HFFc6 (cell line): ENCODE measurements around the gene HOXA9. TPM values are rescaled to one million over a fixed set of nuclear protein-coding genes. Genes with fewer than 3 reads are reported as not detected.

Experiments
- DNase-seq: peaks from one replicate; pipeline ENCODE4 v3.0.0-alpha.2; 2018
- H3K27ac Mint-ChIP-seq: 2 replicates; pipeline ENCODE4 v1.8.0; 2020; ENCODE audit warnings: mild to moderate bottlenecking, mixed read lengths
- H3K27me3 Mint-ChIP-seq: 2 replicates; pipeline ENCODE4 v1.8.0; 2021; ENCODE audit warnings: mild to moderate bottlenecking, moderate library complexity, mixed read lengths; ENCODE audit not compliant: insufficient read depth
- H3K36me3 Mint-ChIP-seq: 2 replicates; pipeline ENCODE4 v1.8.0; 2021; ENCODE audit warnings: low read depth, mixed read lengths
- H3K4me1 Mint-ChIP-seq: 2 replicates; pipeline ENCODE4 v1.8.0; 2020; ENCODE audit warnings: low read depth, mixed read lengths
- H3K4me3 Mint-ChIP-seq: 2 replicates; pipeline ENCODE4 v1.8.0; 2020; ENCODE audit warnings: mild to moderate bottlenecking, moderate library complexity, mixed read lengths
- H3K9me3 Mint-ChIP-seq: 2 replicates; pipeline ENCODE4 v1.8.0; 2020; ENCODE audit warnings: mild to moderate bottlenecking, mixed read lengths
- CTCF ChIP-seq: fragments of 200-600 bp; sonication (generic); IDR thresholded peaks from 2 replicates; pipeline ENCODE4 v1.5.0; 2021; ENCODE audit warnings: antibody characterized with exemption, mild to moderate bottlenecking
- total RNA-seq, 6 experiments: library from RNA; stranded (reverse); fragmentation: NEBNext Ultra II Directional; extraction: Animal tissue kit (Norgen Biotek cat#: 25700); gene quantifications; 2 replicates in 1 of 6; 3 replicates in 5 of 6; pipeline ENCODE4 v1.2.3, GENCODE V29; 2021

The HOXA9 gene
- total RNA-seq, 6 experiments from 2014 or later = 25.2 to 37.0 (median 26.7) TPM

- TF ChIP-seq CTCF = no peak; the same call in 1 of the 2 replicates
- peaks cover 25% of the 10 kb centered on the region for H3K27me3 Mint-ChIP-seq
- peaks cover 63% of the 10 kb centered on the region for H3K4me1 Mint-ChIP-seq
- H3K27ac Mint-ChIP-seq = peak overlapping the region; percentile 97
- peaks cover 39% of the 10 kb centered on the region for H3K36me3 Mint-ChIP-seq
- peak overlapping the region; percentile 93 for H3K4me3 Mint-ChIP-seq
- H3K9me3 Mint-ChIP-seq = no peaks in the 10 kb centered on the region
- DNase-seq = no peak
These were observed 22.4 kb upstream of the HOXA9 start for GRCh38 chr7:27187475-27188385.

DNA sequence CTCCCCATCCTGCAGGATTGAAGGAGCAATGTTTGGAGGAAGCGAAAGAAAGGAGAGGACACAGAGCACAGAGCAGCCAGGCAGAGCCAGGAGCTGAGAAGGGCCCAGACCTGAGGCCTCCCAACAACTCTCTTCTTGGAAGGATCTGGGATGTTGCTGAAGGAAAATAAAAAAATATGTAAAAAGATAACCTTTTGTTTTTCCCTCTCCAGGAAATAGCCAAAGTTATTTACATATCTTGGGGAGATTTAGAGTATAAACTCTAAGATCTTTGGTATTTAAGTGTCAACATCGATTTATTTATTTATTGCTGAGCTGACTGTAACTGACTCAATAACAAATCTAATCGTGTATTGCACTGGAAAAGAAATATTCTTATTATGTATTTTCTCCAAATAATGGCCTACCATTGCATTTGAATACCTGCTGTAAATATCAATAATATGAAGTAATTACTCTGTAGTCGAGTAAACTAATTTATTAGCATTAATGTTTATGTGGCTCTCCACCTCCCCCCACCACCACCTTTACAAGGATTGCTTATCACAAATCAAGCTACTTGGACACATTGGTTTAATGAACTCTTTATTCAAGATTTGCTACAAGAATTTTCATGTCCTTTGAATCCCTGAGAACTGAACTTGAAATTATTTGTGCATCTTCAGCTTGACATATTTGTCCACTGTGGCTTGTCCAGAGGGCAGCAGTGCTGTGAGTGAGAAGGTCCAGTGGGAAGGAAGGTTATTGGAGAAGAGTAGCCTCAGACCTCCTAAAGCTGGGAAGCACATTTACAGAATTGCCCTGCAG, 21.5 kb upstream of the HOXA9 start:
- Mint-ChIP-seq H3K36me3 (peaks cover 39% of the 10 kb centered on the region), H3K9me3 (no peaks in the 10 kb centered on the region), H3K27ac (peak overlapping the region; percentile 97), H3K27me3 (peaks cover 23% of the 10 kb centered on the region), H3K4me3 (peak overlapping the region; percentile 93), H3K4me1 (peaks cover 69% of the 10 kb centered on the region)
- TF ChIP-seq CTCF = no peak
- no peak for DNase-seq

GRCh38 chr7:27185854-27186667, 20.7 kb upstream of the HOXA9 start:
- Mint-ChIP-seq H3K27ac (peak overlapping the region; percentile 97), H3K27me3 (peaks cover 23% of the 10 kb centered on the region), H3K36me3 (peaks cover 31% of the 10 kb centered on the region), H3K9me3 (no peaks in the 10 kb centered on the region), H3K4me3 (peak overlapping the region; percentile 93), H3K4me1 (peaks cover 71% of the 10 kb centered on the region)
- DNase-seq = no peak
- no peak for TF ChIP-seq CTCF

DNA sequence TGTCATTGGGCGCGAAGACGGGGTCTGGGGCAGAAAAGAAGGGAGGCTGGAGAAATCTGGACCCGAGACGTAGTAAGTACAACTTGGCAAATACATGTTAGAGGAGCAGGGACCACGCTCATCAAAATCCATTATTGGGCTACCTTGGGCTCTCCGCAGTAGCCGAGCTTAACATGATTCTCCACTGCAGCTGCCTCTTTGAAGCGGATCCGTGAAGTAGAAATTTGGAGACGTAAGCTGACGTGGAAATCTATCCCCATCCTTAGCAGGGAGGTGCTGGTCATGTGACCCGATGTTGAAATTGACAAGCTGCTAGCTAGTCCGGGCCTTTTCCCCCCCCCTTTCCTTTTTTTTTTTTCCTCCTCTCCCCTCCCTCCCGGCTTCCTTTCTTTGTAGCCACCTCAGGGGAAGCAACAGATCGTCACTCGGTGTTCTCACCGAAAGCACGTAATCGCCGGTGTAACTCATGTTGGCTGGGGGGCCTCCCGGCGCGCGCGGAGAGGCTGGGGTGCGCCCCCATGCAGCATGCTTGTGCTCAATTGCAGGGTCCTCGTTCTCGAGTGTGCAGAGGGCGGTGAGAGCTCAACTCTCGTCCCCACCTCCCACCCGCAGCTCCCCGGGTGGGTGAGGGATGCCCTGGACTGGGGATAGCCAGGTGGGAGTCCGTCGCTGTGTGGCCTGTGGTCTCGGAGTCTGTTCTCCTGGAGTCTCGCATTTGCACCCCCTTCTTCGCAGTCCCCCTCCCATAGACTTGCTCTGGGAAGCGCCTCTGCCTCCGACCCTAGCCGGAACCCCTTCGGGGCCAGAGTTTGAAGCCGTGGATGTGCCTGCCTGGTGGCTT, 19.9 kb upstream of the HOXA9 start, which contains the start of gene HOXA11:
Gene HOXA11 (minus strand): TSS at position 220 of the 841 bp plus-strand sequence. CDS start 88 bp downstream, at position 132.
- H3K27ac Mint-ChIP-seq = peak within 1 kb of the TSS; percentile 97
- H3K36me3 Mint-ChIP-seq = peaks cover 29% of the 10 kb centered on the region
- peak; percentile 97 for DNase-seq
- no peaks in the 10 kb centered on the region for H3K9me3 Mint-ChIP-seq
- peak within 1 kb of the TSS; percentile 93 for H3K4me3 Mint-ChIP-seq
- H3K27me3 Mint-ChIP-seq = peaks cover 23% of the 10 kb centered on the region
- peaks cover 71% of the 10 kb centered on the region for H3K4me1 Mint-ChIP-seq
- TF ChIP-seq CTCF = no peak
